GM19438 (cell line): ENCODE results near the gene SLC35A2.

Source experiments
- ATAC-seq: cut with Tn5 transposase; IDR thresholded peaks from one replicate; pipeline ENCODE4 v1.9.1; 2021; ENCODE audit warnings: low read depth; ENCODE audit not compliant: unreplicated experiment

Gene SLC35A2

DNA sequence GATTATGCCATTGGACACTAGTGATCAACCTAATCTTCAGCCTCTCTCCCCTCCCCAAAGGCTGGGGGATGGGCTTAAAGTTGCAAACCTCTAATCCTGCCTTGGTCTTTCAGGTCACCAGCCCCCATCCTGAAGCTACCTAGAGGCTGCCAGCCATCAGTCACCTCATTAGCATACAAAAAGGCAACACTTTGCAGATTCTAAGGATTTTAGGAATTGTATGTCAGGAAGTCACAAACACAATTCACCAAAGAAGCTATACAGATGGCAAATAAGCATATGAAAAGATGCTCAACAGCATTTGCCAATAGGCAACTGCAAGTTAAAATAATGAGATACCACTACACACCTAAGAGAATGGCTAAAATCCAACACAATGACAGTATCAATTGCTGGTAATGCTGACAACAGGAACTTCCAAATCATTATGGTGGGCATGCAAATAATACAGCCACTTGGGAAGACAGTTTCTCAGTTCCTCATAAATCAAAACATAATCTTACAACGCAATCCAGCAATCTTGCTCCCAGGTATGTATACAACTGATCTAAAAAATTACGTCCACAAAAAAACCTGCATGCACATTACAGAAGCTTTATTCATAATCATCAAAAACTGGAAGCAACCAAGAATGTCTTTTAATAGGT lies 16.4 kb upstream of the SLC35A2 start:
- ATAC-seq: no peak

GRCh38 chrX:48927123-48927522 lies 15.7 kb upstream of the SLC35A2 start:
- ATAC-seq: no peak

DNA sequence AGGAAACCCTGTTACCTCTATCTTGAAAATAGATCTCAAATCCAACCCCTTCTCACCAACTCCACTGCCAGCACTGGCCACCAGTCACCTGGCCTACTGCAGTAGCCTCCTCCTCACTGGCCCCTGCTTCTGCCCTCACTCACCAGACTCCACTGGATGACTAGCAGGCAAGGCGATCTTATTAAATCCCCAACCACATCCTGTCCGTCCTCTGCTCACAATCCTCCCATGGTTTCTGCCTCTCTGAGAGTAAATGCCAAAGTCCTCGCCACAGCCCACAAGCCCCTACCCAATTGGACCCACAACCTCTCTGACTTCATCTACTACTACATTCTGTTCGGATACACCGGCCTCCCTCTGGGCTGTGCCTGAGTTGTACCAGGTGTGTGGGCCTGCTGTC lies 12.8 kb upstream of the SLC35A2 start:
- ATAC-seq: no peak

- no peak for ATAC-seq
Measured at GRCh38 chrX:48923771-48924170, 12.3 kb upstream of the SLC35A2 start.

DNA sequence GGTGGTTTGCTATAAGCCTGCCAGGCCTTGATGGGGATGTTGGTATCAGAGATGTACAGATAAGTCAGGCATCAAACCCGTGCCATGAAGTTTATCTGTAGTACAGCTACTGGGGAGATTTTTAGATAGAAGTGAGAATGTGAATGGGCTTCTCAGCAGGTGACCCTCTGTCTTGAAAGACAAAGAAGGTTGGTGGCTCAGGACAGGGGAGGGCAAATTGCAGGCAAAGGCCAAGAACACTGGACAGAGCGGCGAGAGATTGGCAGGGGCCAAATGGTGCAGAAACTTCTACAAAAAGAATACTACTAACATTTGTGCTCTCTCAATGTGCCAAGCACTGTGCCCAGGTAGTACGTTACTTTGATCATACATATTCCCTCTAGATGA lies 9.3 kb upstream of the SLC35A2 start:
- no peak for ATAC-seq

DNA sequence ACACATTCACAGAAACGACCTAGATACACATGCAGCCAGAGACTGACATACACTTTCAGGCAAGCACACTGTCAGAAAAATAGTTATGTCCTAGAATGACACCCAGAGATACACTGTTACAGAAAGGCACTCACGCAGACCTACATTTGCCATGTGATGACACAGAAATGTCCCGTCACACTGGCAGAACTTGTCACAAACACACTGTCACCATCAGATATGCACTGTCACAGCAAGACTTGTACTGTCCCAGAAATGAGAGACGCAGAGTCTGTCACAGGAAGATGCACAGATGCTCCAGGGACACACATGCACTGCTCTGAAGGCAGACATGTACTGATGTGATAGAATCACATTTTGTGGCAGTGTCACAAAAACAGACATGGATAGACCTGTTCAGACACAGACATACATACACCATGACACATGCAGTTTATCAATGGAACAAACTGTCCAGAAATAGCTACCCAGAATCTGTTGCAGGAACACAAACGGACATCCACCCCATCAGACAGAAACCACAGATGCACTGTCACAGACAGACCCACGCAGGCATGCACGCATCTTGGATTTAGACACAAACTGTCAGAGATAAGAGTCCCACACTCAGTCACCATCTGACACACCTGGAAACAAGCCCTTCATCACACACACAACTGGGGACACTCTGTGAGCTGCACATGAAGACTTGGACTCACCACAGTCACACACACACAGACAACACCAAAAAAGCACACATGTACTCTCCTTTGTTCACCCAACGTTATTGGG lies 8.7 kb upstream of the SLC35A2 start:
- ATAC-seq: no peak

DNA sequence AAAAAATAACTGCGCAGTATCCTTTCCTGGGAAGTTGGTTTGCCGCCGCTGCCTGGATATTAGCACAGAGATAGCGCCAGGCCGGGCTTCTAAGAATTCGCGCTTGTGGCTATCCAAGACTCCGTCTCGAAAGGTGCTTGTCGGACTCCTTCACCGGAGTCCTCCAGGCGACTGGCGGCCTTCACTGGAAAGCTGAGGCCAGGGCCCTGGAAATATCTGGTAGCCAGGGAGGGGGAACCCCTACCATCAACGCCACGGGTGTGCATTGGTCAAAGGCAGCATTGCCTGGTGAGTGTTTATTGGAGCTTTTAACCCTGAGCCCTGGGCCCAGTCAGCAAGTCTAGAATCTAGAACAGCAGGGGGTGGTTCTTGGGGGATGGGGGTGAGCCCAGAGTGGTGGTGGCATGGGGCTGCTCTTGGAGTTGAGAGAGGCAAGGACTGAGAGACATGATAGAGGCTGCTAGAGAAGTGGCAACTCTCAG lies 8.0 kb upstream of the SLC35A2 start:
- ATAC-seq: no peak

- peak; percentile 72 for ATAC-seq
Measured at GRCh38 chrX:48918643-48919340, 7.3 kb upstream of the SLC35A2 start, which contains the start of gene PIM2. PIM2 (minus strand) TSS chrX:48919024; CDS start chrX:48918834, 190 bp downstream.

DNA sequence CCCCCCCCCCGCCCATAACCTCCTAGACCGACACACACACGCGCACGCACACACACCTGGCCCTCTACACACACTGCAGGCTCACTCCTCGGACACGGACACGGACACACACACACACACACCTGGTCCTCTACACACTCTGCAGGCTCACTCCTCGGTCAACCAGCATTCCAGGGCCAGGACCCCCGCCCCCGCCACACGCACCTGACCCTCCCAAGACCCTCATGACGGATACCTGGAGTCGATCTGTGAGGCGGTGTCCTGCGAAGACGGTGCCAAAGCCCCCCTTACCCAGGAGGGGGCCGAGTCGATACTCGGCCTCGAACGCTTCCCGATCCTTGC lies 6.8 kb upstream of the SLC35A2 start:
- no peak for ATAC-seq

- ATAC-seq: peak; percentile 46
Measured at GRCh38 chrX:48917139-48918001, 5.9 kb upstream of the SLC35A2 start.

DNA sequence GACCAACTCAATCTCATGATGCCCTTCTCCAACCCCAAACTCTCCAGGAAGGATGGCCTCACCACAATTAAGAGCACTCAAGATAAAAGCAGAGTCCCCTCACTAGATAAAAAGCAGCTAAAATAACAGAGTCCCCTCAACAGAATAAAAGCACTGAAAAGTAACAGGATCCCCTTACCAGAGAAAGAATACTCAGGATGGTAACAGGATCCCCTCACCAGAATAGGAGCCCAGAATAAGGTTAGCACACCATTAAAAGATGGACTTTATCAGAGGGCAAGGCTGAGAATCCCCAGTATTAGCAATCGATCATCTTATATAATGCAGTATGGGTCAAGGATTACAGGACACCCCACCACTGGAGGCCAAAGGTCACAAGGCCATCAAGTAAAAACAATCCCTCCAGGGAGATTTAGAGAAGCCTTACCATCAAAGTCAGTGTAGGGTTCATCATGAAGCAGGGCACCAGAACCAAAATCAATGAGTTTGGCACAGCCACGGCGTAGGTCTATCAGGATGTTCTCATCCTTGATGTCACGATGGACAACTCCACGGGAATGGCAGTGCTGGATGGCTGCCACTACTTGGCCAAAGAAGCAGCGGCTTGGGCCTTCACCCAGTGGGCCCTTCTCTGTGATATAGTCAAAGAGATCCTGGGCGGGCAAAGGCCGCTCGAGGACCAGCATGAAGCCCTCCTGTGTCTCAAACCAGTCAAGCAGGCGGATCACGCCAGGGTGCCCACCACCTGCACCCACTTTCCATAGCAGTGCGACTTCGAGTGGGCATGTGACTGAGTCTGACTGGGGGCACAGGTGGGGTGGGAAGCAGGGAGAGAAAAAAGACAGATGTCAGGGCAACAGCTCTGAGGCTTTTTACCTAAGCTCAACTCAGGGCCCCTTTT lies 3.4 kb upstream of the SLC35A2 start:
- no peak for ATAC-seq

DNA sequence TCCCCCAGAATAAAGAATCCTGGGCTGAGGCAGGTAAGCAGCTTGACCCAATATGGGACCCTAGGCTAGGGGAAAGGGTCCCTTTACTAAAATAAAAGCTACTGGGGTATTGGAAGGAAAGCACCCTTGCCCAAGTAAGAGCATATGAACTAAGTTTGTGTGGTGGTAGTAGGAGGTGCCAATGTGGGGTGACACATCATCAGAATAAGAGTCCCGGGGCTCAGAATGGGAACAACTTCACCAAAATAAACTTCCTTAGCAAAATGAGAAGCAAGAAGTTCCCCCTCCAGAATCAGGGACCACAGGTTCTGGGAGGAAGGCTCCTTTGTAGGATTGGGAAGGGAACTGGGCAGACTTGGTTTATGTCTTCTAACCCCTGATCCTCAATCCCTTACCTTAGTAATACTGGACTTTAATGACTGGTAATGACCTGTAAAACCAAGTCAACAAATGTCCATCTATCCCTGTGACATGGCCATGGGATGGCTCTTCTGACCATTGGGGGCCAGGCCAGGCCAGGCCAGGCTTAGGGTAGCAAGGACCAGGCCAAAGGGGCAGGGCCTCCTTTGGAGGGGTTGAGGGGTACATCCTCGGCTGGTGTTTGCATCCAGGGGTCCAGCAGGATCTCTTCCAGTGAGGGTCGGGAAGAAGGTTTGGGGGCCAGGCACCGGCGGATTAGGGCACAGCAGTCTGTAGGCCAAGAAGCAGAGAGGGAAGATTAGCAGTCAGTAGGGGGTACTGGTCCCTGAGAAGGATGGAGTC lies 2.3 kb upstream of the SLC35A2 start:
- ATAC-seq: no peak

GRCh38 chrX:48910926-48911411 lies 477 bp downstream of the SLC35A2 start:
- ATAC-seq: no peak

GRCh38 chrX:48909703-48910294 lies 1.6 kb downstream of the SLC35A2 start:
- no peak for ATAC-seq

- no peak for ATAC-seq
Measured at GRCh38 chrX:48908600-48908999, 2.8 kb downstream of the SLC35A2 start.

GRCh38 chrX:48905090-48905790 lies 6.2 kb downstream of the SLC35A2 start:
- no peak for ATAC-seq

GRCh38 chrX:48904626-48905025 lies 6.8 kb downstream of the SLC35A2 start:
- no peak for ATAC-seq

DNA sequence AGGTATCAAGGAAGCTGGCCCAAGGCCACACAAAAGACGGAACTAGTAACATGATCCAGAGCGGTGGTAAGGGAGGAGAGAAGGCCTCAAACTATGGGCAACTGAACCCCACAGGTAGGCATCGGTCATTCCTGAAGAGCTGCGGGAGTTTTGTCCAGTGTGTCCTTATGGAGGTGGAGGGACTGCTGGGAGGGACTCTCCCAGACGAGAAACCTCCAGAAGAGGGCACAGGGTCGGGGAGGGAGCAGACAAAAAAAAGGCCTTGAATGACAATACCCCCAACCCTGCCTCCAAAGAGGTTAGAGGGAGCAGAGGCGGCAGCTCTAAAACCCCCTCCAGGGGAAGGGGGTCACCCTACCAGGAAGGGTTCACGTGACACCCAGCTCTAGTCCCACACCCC lies 7.3 kb downstream of the SLC35A2 start:
- no peak for ATAC-seq
